ENCODE measurements around the gene DNAJC5.

DNAJC5 gene

DNA sequence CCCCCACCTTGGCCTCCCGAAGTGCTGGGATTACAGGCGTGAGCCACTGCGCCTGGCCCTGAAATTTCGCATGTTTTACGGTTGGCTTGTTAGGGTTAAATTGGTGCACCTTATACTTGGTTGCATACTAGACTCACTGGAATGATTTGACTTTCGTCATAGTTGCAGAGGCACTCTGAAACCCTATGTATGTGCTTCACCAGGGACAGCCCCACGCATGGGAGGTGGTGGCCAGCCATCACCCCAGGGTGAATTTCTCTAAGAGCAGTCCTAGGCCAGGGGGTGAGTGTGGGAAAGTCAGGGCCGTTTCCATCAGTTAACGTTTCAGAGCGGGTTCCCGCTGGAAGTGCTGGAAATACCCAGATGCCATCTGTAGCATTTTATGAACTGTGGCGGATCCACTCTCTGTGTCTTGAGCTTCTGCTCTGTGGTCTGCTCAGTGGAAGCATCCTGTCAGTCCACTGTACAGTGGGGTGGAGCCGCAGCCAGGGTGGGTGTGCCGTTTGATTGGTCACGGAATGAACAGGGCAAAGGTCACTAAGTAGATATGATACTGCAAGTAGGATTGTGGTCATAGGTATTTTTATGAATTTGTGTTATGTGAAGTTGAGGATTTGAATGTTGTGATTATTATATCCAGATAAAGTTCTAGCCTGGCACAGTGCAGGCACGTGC, 13.2 kb downstream of the DNAJC5 start:
- TF ChIP-seq, protein P1, sequence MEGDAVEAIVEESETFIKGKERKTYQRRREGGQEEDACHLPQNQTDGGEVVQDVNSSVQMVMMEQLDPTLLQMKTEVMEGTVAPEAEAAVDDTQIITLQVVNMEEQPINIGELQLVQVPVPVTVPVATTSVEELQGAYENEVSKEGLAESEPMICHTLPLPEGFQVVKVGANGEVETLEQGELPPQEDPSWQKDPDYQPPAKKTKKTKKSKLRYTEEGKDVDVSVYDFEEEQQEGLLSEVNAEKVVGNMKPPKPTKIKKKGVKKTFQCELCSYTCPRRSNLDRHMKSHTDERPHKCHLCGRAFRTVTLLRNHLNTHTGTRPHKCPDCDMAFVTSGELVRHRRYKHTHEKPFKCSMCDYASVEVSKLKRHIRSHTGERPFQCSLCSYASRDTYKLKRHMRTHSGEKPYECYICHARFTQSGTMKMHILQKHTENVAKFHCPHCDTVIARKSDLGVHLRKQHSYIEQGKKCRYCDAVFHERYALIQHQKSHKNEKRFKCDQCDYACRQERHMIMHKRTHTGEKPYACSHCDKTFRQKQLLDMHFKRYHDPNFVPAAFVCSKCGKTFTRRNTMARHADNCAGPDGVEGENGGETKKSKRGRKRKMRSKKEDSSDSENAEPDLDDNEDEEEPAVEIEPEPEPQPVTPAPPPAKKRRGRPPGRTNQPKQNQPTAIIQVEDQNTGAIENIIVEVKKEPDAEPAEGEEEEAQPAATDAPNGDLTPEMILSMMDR (IDR thresholded peaks at IDR 0.05): no peak

DNA sequence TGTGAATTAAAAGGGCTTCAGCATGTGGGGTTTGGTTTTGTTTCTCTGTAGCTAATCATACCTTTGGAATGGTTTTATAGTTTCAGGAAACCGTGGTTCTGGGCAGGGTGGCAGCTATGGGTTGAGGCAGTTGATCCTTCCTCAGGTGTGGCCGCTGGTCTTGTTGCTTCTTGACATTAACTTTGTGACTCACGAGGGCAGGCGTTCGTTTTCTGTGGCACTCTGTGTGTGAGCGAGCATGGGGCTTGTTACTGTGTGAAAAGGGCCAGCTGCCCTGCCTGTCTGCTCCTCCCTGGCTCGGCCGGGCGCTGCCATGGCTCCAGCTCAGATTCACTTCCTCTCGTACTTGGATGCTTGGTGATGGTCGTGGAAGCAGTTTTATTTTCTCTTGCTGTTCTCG, 16.2 kb downstream of the DNAJC5 start:
- TF ChIP-seq, protein P1 (IDR thresholded peaks at IDR 0.05): no peak

DNA sequence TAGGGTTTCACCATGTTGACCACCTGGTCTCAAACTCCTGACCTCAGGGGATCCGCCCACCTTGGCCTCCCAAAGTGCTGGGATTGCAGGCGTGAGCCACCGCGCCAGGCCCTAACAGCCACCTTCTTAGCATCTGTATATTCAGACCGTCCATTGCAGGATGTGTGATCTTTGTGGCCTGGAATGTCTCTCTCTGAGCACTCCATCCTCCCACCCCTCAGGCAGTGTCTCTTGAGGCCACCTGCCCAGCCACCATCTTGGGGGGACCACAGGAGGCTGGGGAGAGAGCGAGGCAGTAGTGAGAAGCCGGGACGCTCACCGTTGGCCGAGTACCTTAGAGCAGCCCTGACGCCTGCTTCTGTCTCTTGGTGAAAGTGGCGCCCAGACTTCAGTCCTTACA, 18.8 kb downstream of the DNAJC5 start:
- TF ChIP-seq, protein P1 (IDR thresholded peaks at IDR 0.05): no peak

DNA sequence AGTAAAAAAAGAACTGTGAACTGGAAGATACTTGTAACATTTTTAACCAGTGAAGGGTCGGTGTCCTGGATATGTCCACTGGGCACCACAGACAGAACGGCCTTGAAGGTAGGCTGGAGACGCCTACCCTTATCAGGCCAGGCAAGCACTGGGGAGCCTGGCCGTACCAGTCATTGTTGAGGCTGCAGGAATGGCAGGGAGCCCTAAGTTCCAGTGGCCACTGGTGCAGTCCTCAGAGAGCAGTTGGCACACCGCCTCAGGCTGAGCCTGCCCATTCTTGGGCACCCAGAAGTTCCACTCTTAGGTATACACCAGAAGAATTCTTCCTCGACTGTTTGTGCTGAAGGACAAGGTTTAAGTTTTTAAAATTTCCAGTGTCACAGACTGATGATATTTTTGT, 20.5 kb downstream of the DNAJC5 start:
- TF ChIP-seq, protein P1 (IDR thresholded peaks at IDR 0.05): no peak

DNA sequence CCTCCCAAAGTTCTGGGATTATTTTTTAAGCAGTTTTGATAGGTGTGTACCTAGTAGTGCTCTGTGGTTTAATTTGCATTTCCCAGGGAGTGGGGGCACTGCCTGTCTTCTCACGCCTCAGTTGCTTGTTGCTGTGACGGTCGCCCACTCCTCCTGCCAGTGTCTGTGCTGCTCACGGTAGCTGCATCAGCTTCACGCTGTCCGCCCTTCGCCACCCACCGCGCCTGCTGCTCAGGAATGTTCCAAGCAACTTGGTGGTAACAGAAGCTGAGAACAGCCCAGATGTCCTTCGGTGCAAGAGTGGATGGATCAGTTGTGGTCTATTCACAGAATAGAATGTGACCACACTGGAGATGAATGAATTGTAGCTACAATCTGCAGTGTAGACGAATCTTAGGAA, 22.9 kb downstream of the DNAJC5 start:
- TF ChIP-seq, protein P1 (IDR thresholded peaks at IDR 0.05): no peak

DNA sequence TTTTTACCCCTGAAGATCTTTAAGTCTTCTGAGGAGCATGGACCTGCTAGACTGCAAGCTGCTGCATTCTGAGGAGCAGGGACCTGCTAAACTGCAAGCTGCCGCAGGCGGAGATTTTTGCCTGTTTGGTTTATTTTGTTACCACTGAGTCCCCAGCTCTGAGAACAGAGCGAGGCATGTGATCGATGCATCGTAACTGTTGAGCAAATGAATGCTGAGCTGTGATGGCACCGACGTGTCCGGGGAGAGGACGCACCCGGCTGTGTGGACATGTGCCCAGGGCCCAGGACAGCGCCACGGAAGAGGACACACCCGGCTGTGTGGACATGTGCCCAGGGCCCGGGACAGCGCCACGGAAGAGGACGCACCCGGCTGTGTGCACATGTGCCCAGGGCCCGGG, 24.2 kb downstream of the DNAJC5 start:
- TF ChIP-seq, protein P1 (IDR thresholded peaks at IDR 0.05): no peak

DNA sequence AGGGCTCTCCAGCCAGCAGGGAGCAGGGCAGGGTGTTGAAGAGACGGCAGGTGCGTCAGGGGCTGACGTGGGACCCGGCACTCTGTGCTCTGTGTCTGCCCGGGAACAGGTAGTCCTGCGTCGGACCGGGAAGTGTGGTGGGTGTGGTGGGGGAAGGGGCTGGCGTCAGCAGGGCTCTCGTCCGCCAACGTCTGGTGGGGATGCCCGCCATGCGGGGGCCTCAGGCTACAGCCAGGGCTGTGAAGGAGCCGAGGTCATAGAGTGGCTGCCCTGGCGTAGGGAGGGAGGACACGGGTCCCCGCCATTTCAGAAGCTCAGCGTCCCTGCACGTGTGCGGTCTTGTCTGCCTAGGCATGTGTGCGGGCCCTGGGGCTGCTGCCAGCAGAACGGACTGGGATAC, 25.3 kb downstream of the DNAJC5 start:
- TF ChIP-seq, protein P1 (IDR thresholded peaks at IDR 0.05): no peak

DNA sequence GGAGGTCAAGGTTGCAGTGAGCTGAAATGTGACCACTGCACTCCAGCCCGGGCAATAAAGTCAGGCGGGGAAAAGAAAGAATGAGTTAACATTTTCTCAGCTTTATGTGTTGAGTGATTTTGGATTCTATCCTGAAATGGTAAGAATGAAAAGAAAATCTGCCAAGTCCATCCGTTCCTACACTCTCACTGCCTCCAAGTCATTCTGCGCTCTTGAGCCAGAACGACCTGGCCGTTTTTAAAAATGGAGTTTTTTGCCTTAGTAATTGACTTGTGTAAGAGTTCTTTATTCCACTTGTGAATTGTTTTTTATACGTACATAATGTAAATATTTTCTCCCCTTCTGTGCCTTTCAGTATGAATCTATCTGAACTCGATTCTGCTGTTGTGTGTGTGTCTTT, 28.7 kb downstream of the DNAJC5 start:
- TF ChIP-seq, protein P1 (IDR thresholded peaks at IDR 0.05): no peak

Measured in LNCAP (cell line).